Peyer's patch (tissue), 4 donors: ENCODE measurements around the gene SH3PXD2B. TPM values are rescaled to one million over a fixed set of nuclear protein-coding genes. Genes with fewer than 3 reads are reported as not detected.

Experiments
- DNase-seq, 3 donors: peaks; one replicate each; pipeline ENCODE4 v3.0.0-alpha.2; 2017 to 2019
- H3K27ac ChIP-seq, 4 donors: fragments of 200-600 bp; sonication (generic); one replicate each; pipeline ENCODE4 v1.5.1; 2016 to 2019
- H3K27me3 ChIP-seq, 2 donors: fragments of 200-600 bp; sonication (generic); one replicate each; pipeline ENCODE4 v1.5.1; 2019
- H3K36me3 ChIP-seq, 3 donors: fragments of 200-600 bp; sonication (generic); one replicate each; pipeline ENCODE4 v1.5.1; 2016 to 2019
- H3K4me1 ChIP-seq, 4 donors: fragments of 200-600 bp; sonication (generic); one replicate each; pipeline ENCODE4 v1.5.1; 2016 to 2019
- H3K4me3 ChIP-seq, 4 donors: fragments of 200-600 bp; sonication (generic); 1 replicate in 3 of 4; 2 replicates in 1 of 4; pipeline ENCODE4 v1.5.1; 2016 to 2019; ENCODE audit warnings: mild to moderate bottlenecking in 1 of 4
- H3K9me3 ChIP-seq, 4 donors: fragments of 200-600 bp; sonication (generic); one replicate each; pipeline ENCODE4 v1.5.1; 2016 to 2019; ENCODE audit warnings: mild to moderate bottlenecking in 1 of 4
- CTCF ChIP-seq, 6 experiments: fragments of 450-650 bp in 4 of 6; fragments of 200-600 bp in 2 of 6; sonication (generic) in 1 of 6; IDR thresholded peaks; one replicate each; pipeline ENCODE4 v1.5.1; 2017 to 2019; ENCODE audit warnings: antibody characterized with exemption in 6 of 6, mild to moderate bottlenecking in 3 of 6, moderate library complexity in 1 of 6
- POLR2A ChIP-seq, 2 donors: fragments of 450-650 bp; IDR thresholded peaks; one replicate each; pipeline ENCODE4 v1.5.1; 2017; ENCODE audit warnings: antibody characterized with exemption in 2 of 2, mild to moderate bottlenecking in 2 of 2, moderate library complexity in 2 of 2
- total RNA-seq, 4 donors: library from RNA; depleted of rRNA; stranded (reverse); fragments of >200 nt; gene quantifications; one replicate each; pipeline ENCODE4 v1.1.0, GENCODE V29; 2016

Gene SH3PXD2B
- total RNA-seq, 4 donors from 2014 or later = 5.8 to 26.4 (median 11.7) TPM

GRCh38 chr5:172426086-172426485 lies 28.2 kb downstream of the SH3PXD2B start:
- no peak overlapping the region for H3K4me3 ChIP-seq
- no peaks in the 10 kb centered on the region for H3K9me3 ChIP-seq
- H3K27me3 ChIP-seq = no peaks in the 10 kb centered on the region
- H3K36me3 ChIP-seq = no peaks in the 10 kb centered on the region
- H3K4me1 ChIP-seq = peaks cover 0 to 35% (median 0%) of the 10 kb centered on the region in 4 donors
- DNase-seq = no peak
- H3K27ac ChIP-seq = peak overlapping the region; percentile 49 to 75 (median 72)
- no peak for TF ChIP-seq POLR2A (IDR thresholded peaks at IDR 0.05)
- no peak for TF ChIP-seq CTCF (IDR thresholded peaks at IDR 0.05)

- H3K27ac ChIP-seq = peak overlapping the region; percentile 49 to 67 (median 62)
- DNase-seq = no peak
These were observed 28.9 kb downstream of the SH3PXD2B start for GRCh38 chr5:172425402-172425801.

GRCh38 chr5:172424808-172425207 lies 29.5 kb downstream of the SH3PXD2B start:
- Histone ChIP-seq H3K27me3 (no peaks in the 10 kb centered on the region), H3K4me1 (peaks cover 0 to 37% (median 1%) of the 10 kb centered on the region in 4 donors), H3K4me3 (no peak overlapping the region), H3K36me3 (no peaks in the 10 kb centered on the region), H3K27ac (peak overlapping the region; percentile 49 to 67 (median 62)), H3K9me3 (no peaks in the 10 kb centered on the region)
- TF ChIP-seq CTCF (IDR thresholded peaks at IDR 0.05) (no peak), POLR2A (IDR thresholded peaks at IDR 0.05) (no peak)
- DNase-seq = no peak

More at GRCh38 chr5:172425402-172425801, 28.9 kb downstream of the SH3PXD2B start:
- Histone ChIP-seq H3K36me3 (no peaks in the 10 kb centered on the region), H3K4me3 (no peak overlapping the region), H3K9me3 (no peaks in the 10 kb centered on the region), H3K27me3 (no peaks in the 10 kb centered on the region), H3K4me1 (peaks cover 0 to 38% (median 0%) of the 10 kb centered on the region in 4 donors)
- TF ChIP-seq POLR2A (IDR thresholded peaks at IDR 0.05) = no peak

GRCh38 chr5:172424111-172424490 lies 30.2 kb downstream of the SH3PXD2B start:
- Histone ChIP-seq H3K4me1 (peaks cover 0 to 41% (median 5%) of the 10 kb centered on the region in 4 donors), H3K9me3 (peaks cover 0 to 3% (median 0%) of the 10 kb centered on the region in 4 donors), H3K27me3 (no peaks in the 10 kb centered on the region), H3K27ac (peak overlapping the region in 1 of 4 donors; percentile 3), H3K36me3 (no peaks in the 10 kb centered on the region), H3K4me3 (no peak overlapping the region)
- no peak for DNase-seq
- TF ChIP-seq CTCF (IDR thresholded peaks at IDR 0.05) (no peak), POLR2A (IDR thresholded peaks at IDR 0.05) (no peak)

GRCh38 chr5:172423379-172424110 lies 30.8 kb downstream of the SH3PXD2B start:
- DNase-seq = no peak
- TF ChIP-seq CTCF (IDR thresholded peaks at IDR 0.05) (no peak), POLR2A (IDR thresholded peaks at IDR 0.05) (no peak)
- no peaks in the 10 kb centered on the region for H3K27me3 ChIP-seq
- H3K36me3 ChIP-seq = no peaks in the 10 kb centered on the region
- no peak overlapping the region for H3K4me3 ChIP-seq
- H3K9me3 ChIP-seq = peaks cover 0 to 3% (median 0%) of the 10 kb centered on the region in 4 donors
- peaks cover 0 to 46% (median 5%) of the 10 kb centered on the region in 4 donors for H3K4me1 ChIP-seq
- H3K27ac ChIP-seq = peak overlapping the region in 1 of 4 donors; percentile 3

GRCh38 chr5:172422255-172422654 lies 32.1 kb downstream of the SH3PXD2B start:
- Histone ChIP-seq H3K27me3 (no peaks in the 10 kb centered on the region), H3K36me3 (no peaks in the 10 kb centered on the region), H3K27ac (peak overlapping the region in 1 of 4 donors; percentile 86), H3K4me1 (peaks cover 0 to 46% (median 5%) of the 10 kb centered on the region in 4 donors), H3K9me3 (peaks cover 0 to 3% (median 0%) of the 10 kb centered on the region in 4 donors), H3K4me3 (no peak overlapping the region)
- no peak for TF ChIP-seq POLR2A (IDR thresholded peaks at IDR 0.05)
- DNase-seq = no peak
